ENCODE data around the gene SNAP91. TPM values are rescaled to one million over a fixed set of nuclear protein-coding genes. Genes with fewer than 3 reads are reported as not detected.

The SNAP91 gene
- total RNA-seq, 1 donor from 2014 or later, result 0.27 TPM

GRCh38 chr6:83702077-83702476, 6.8 kb downstream of the SNAP91 start:
- H3K27ac Mint-ChIP-seq (ENCODE audit: unreplicated experiment), result no peak overlapping the region
- TF ChIP-seq EZH2 (IDR thresholded peaks at IDR 0.05; ENCODE audit: insufficient read depth, low read length) (no peak), CTCF (IDR thresholded peaks at IDR 0.05; ENCODE audit: insufficient read depth, low read depth, low read length) (no peak)
- no peak overlapping the region for H2AFZ ChIP-seq (ENCODE audit: low read depth, low read length)
- H3K27me3 ChIP-seq (ENCODE audit: insufficient read depth, low read length), result peaks cover 6% of the 10 kb centered on the region
- H3K4me2 ChIP-seq (ENCODE audit: low read length), result no peak overlapping the region
- no peak overlapping the region for H3K4me3 ChIP-seq (ENCODE audit: insufficient read depth, low read depth, low read length)
- no peaks in the 10 kb centered on the region for H3K9me3 ChIP-seq (ENCODE audit: insufficient read depth, low read depth, low read length)
- H3K4me3 Mint-ChIP-seq (ENCODE audit: unreplicated experiment), result no peak overlapping the region
- DNase-seq (ENCODE audit: low read depth) (no peak), FAIRE-seq (no peak)
- H3K36me3 Mint-ChIP-seq (ENCODE audit: low read depth, unreplicated experiment), result no peaks in the 10 kb centered on the region
- peaks cover 14% of the 10 kb centered on the region for H3K27me3 Mint-ChIP-seq (ENCODE audit: low read depth, unreplicated experiment)
- no peaks in the 10 kb centered on the region for H3K79me2 ChIP-seq (ENCODE audit: insufficient read depth, low read length)
- no peak overlapping the region for H3K9ac ChIP-seq (ENCODE audit: low read length)
- no peaks in the 10 kb centered on the region for H3K9me3 Mint-ChIP-seq (ENCODE audit: unreplicated experiment)
- no peaks in the 10 kb centered on the region for H3K4me1 Mint-ChIP-seq (ENCODE audit: low read depth, unreplicated experiment)
- H4K20me1 ChIP-seq (ENCODE audit: insufficient read depth, low read length), result no peaks in the 10 kb centered on the region
- no peaks in the 10 kb centered on the region for H3K4me1 ChIP-seq (ENCODE audit: insufficient read depth, low read length)
- H3K36me3 ChIP-seq (ENCODE audit: insufficient read depth, low read length), result no peaks in the 10 kb centered on the region
- no peak overlapping the region for H3K27ac ChIP-seq (ENCODE audit: low read depth, low read length)

DNA sequence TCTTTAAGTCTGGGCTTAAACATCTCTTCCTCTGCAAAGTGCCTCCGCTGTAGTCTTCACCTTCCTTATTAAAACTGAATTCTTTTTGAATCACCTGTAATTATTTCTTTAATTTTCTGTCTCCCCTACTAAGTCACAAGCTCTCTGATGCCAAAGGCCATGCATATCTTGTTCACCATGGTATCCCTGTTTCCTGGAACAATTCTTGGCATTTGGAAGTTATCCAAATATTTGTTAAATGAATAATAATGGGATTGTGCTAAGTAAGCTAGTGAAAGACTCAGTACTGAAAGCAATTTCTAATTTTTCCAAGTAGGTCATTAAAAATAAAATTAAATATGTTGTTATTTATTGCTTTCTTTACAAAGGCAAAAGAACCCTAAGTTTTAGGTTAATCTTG, 12.2 kb downstream of the SNAP91 start:
- no peak for TF ChIP-seq CTCF (IDR thresholded peaks at IDR 0.05; ENCODE audit: insufficient read depth, low read depth, low read length)
- TF ChIP-seq EZH2 (IDR thresholded peaks at IDR 0.05; ENCODE audit: insufficient read depth, low read length), result no peak
- Histone ChIP-seq H3K4me2 (ENCODE audit: low read length) (no peak overlapping the region), H2AFZ (ENCODE audit: low read depth, low read length) (no peak overlapping the region), H3K4me1 (ENCODE audit: insufficient read depth, low read length) (no peaks in the 10 kb centered on the region), H3K36me3 (ENCODE audit: insufficient read depth, low read length) (no peaks in the 10 kb centered on the region), H3K9ac (ENCODE audit: low read length) (no peak overlapping the region), H3K4me3 (ENCODE audit: insufficient read depth, low read depth, low read length) (no peak overlapping the region), H3K9me3 (ENCODE audit: insufficient read depth, low read depth, low read length) (no peaks in the 10 kb centered on the region), H4K20me1 (ENCODE audit: insufficient read depth, low read length) (no peaks in the 10 kb centered on the region), H3K79me2 (ENCODE audit: insufficient read depth, low read length) (no peaks in the 10 kb centered on the region), H3K27ac (ENCODE audit: low read depth, low read length) (no peak overlapping the region), H3K27me3 (ENCODE audit: insufficient read depth, low read length) (no peaks in the 10 kb centered on the region)
- Mint-ChIP-seq H3K36me3 (ENCODE audit: low read depth, unreplicated experiment) (no peaks in the 10 kb centered on the region), H3K27ac (ENCODE audit: unreplicated experiment) (no peak overlapping the region), H3K27me3 (ENCODE audit: low read depth, unreplicated experiment) (no peaks in the 10 kb centered on the region), H3K4me1 (ENCODE audit: low read depth, unreplicated experiment) (peaks cover 2% of the 10 kb centered on the region), H3K9me3 (ENCODE audit: unreplicated experiment) (peaks cover 3% of the 10 kb centered on the region), H3K4me3 (ENCODE audit: unreplicated experiment) (no peak overlapping the region)
- FAIRE-seq (no peak), DNase-seq (ENCODE audit: low read depth) (no peak)

DNA sequence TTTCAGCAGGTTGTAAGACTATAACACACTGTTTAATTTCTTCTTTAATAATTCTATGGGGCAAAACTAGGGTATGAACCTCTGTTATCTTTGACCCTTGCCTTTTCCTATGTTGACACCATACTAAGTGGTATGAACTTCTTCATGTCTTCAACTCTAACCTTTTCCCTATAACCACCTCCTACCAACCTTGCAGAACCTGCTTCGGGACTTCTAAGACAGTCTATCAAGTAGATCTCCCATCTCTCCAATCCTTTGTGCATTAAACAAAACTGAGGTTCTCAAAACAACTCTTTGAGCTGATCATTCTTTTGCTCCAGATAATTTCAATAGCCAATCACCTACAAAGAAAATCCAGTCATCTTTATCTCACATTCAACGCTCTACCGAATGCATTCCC, 23.4 kb downstream of the SNAP91 start:
- no peak overlapping the region for H3K4me3 Mint-ChIP-seq (ENCODE audit: unreplicated experiment)
- TF ChIP-seq CTCF (IDR thresholded peaks at IDR 0.05; ENCODE audit: insufficient read depth, low read depth, low read length), result no peak
- no peak for TF ChIP-seq EZH2 (IDR thresholded peaks at IDR 0.05; ENCODE audit: insufficient read depth, low read length)

More for the DNA sequence above, 23.4 kb downstream of the SNAP91 start:
- Histone ChIP-seq H3K4me2 (ENCODE audit: low read length) (no peak overlapping the region), H3K36me3 (ENCODE audit: insufficient read depth, low read length) (no peaks in the 10 kb centered on the region), H4K20me1 (ENCODE audit: insufficient read depth, low read length) (no peaks in the 10 kb centered on the region), H3K27ac (ENCODE audit: low read depth, low read length) (no peak overlapping the region), H3K4me1 (ENCODE audit: insufficient read depth, low read length) (no peaks in the 10 kb centered on the region), H3K27me3 (ENCODE audit: insufficient read depth, low read length) (no peaks in the 10 kb centered on the region), H3K9me3 (ENCODE audit: insufficient read depth, low read depth, low read length) (no peaks in the 10 kb centered on the region), H3K79me2 (ENCODE audit: insufficient read depth, low read length) (no peaks in the 10 kb centered on the region), H3K9ac (ENCODE audit: low read length) (no peak overlapping the region), H2AFZ (ENCODE audit: low read depth, low read length) (no peak overlapping the region), H3K4me3 (ENCODE audit: insufficient read depth, low read depth, low read length) (no peak overlapping the region)
- Mint-ChIP-seq H3K9me3 (ENCODE audit: unreplicated experiment) (no peaks in the 10 kb centered on the region), H3K36me3 (ENCODE audit: low read depth, unreplicated experiment) (no peaks in the 10 kb centered on the region), H3K27me3 (ENCODE audit: low read depth, unreplicated experiment) (peaks cover 4% of the 10 kb centered on the region), H3K27ac (ENCODE audit: unreplicated experiment) (no peak overlapping the region), H3K4me1 (ENCODE audit: low read depth, unreplicated experiment) (no peaks in the 10 kb centered on the region)
- FAIRE-seq, result no peak
- no peak for DNase-seq (ENCODE audit: low read depth)
